Bronchial epithelial cell (primary cell): Measurements from ENCODE around the gene NR2F1-AS1. TPM values are rescaled to one million over a fixed set of nuclear protein-coding genes. Genes with fewer than 3 reads are reported as not detected.

Experiments
- DNase-seq: peaks from one replicate; pipeline ENCODE4 v3.0.0-alpha.2; 2010; ENCODE audit warnings: low read depth
- FAIRE-seq: peaks from 2 replicates; lab custom pipeline; 2011; peaks lifted over from hg19 to GRCh38; lab: Jason Lieb, UNC
- H3K27me3 ChIP-seq: 2 replicates; pipeline ENCODE4 v1.5.1; 2011; ENCODE audit warnings: low read length; ENCODE audit not compliant: control insufficient read depth, insufficient read depth
- H3K36me3 ChIP-seq: 2 replicates; pipeline ENCODE4 v1.5.1; 2011; ENCODE audit warnings: low read length; ENCODE audit not compliant: control insufficient read depth, insufficient read depth
- H3K4me3 ChIP-seq: 2 replicates; pipeline ENCODE4 v1.5.1; 2011; ENCODE audit warnings: mild to moderate bottlenecking, low read depth, low read length, control low read depth
- total RNA-seq: library from RNA; depleted of rRNA; stranded (reverse); fragments of >200 nt; gene quantifications from 2 replicates; pipeline ENCODE4 v1.2.1, GENCODE V29; 2014
- TF ChIP-seq, protein P1 (sequence below): IDR thresholded peaks from 2 replicates; pipeline ENCODE4 v1.5.1; 2011; ENCODE audit warnings: mild to moderate bottlenecking, moderate library complexity, low read length, control low read depth, inconsistent platforms; ENCODE audit not compliant: insufficient read depth, severe bottlenecking

Gene NR2F1-AS1
- total RNA-seq, 1 donor from 2014 or later: 1.1 TPM

DNA sequence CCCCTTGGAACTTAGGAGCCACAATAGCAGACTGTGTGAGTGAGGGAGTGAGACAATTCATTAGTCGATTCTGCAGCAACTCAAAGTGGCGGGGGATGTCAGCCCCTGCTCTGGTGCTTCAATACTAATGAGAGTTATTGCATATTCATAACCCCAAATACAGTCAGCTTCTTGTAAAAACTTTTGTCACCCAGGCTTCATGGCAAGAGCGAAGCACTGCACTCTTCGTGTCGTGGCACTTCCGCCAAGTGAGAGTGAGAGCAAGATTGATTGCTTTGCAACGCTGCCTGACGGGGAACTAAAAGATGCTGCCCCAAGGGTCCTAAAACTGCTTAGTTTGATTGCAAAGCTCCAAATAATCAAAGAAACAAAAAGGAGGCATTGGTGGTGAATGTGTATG is 150.9 kb downstream of the NR2F1-AS1 start:
- FAIRE-seq: no peak
- TF ChIP-seq, protein P1, sequence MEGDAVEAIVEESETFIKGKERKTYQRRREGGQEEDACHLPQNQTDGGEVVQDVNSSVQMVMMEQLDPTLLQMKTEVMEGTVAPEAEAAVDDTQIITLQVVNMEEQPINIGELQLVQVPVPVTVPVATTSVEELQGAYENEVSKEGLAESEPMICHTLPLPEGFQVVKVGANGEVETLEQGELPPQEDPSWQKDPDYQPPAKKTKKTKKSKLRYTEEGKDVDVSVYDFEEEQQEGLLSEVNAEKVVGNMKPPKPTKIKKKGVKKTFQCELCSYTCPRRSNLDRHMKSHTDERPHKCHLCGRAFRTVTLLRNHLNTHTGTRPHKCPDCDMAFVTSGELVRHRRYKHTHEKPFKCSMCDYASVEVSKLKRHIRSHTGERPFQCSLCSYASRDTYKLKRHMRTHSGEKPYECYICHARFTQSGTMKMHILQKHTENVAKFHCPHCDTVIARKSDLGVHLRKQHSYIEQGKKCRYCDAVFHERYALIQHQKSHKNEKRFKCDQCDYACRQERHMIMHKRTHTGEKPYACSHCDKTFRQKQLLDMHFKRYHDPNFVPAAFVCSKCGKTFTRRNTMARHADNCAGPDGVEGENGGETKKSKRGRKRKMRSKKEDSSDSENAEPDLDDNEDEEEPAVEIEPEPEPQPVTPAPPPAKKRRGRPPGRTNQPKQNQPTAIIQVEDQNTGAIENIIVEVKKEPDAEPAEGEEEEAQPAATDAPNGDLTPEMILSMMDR: no peak
- H3K36me3 ChIP-seq: no peaks in the 10 kb centered on the region
- no peak overlapping the region for H3K4me3 ChIP-seq
- no peaks in the 10 kb centered on the region for H3K27me3 ChIP-seq
- DNase-seq: no peak

DNA sequence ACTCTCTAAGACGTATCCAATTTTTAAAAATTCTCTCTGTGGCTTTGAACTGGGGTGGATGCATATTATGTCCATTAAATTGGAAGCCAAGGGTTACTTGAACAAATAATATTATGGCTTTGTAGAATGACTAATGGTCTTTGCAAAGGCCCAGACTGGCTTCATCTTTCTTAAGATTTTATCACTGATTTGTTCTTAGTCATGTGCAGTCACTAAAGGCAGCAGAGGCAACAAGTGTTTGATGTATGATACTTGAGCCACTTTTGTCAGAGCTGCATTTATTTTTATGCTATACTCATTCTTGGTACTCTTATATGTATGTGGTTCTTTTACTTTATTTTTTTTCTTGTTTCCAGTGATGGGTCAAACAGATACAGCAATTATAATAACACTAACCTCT is 152.2 kb downstream of the NR2F1-AS1 start:
- FAIRE-seq (no peak), DNase-seq (no peak)
- Histone ChIP-seq H3K4me3 (no peak overlapping the region), H3K27me3 (no peaks in the 10 kb centered on the region), H3K36me3 (no peaks in the 10 kb centered on the region)
- TF ChIP-seq, protein P1: no peak

DNA sequence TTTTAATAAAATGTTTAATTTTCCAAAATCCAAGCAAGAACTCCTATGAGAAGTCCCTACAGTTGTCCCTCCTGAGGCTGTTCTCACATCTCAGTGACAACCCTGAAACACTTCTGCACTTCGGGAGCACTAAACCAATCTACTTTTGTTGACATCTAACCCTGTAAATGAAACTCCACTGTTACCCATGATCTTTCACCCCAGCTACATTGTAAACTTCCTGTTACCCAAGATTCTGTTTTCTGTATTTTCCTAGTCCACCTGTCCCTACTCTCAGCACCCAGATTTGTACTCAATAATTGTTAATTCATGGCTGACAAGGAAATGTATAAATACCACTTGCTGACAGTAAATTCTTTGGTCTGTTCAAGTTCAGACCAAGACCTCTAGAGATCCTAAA is 153.7 kb downstream of the NR2F1-AS1 start:
- FAIRE-seq (no peak), DNase-seq (no peak)
- no peaks in the 10 kb centered on the region for H3K36me3 ChIP-seq
- H3K4me3 ChIP-seq: no peak overlapping the region
- no peaks in the 10 kb centered on the region for H3K27me3 ChIP-seq
- TF ChIP-seq, protein P1: no peak

DNA sequence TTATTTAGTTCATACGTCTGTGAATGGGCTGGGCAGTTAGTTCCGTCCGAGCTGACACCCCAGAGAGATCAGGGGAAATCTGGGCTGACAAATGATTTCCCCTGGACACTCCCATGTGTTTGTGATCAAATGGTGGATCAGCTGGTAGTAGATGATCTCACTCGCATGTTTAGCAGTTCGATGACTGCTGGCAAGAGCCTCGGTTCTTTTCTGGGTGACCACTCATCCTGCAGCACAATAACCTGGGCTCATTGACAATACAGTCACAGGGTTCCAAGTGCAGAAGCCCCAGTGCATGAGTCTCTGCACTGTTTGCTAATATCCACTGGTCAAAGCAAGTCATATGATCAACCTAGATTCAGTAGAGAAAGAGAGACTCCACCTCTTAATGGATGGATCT is 155.9 kb downstream of the NR2F1-AS1 start:
- no peak overlapping the region for H3K4me3 ChIP-seq
- no peaks in the 10 kb centered on the region for H3K27me3 ChIP-seq
- TF ChIP-seq, protein P1: no peak
- no peaks in the 10 kb centered on the region for H3K36me3 ChIP-seq
- DNase-seq: no peak
- FAIRE-seq: no peak

DNA sequence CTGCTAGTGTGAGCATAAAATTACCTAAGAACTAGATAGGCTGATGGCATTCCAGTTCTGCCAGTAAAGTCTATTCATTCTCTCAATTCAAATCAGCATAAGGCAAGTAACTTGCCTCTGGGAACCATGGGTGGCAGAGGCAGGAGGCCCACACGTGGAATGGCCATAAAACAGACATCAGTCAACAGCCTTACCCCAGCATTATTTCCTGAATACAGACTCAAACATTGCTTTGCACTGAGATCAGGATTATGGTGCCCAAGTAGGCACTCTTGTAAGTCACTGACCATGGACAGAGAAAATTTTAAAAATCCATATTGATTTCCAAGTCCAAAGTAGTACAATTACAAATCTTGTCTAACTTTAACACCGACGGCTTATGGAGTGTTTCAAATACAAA is 157.7 kb downstream of the NR2F1-AS1 start:
- Histone ChIP-seq H3K4me3 (no peak overlapping the region), H3K36me3 (no peaks in the 10 kb centered on the region), H3K27me3 (no peaks in the 10 kb centered on the region)
- DNase-seq: no peak
- no peak for FAIRE-seq
- TF ChIP-seq, protein P1: no peak

DNA sequence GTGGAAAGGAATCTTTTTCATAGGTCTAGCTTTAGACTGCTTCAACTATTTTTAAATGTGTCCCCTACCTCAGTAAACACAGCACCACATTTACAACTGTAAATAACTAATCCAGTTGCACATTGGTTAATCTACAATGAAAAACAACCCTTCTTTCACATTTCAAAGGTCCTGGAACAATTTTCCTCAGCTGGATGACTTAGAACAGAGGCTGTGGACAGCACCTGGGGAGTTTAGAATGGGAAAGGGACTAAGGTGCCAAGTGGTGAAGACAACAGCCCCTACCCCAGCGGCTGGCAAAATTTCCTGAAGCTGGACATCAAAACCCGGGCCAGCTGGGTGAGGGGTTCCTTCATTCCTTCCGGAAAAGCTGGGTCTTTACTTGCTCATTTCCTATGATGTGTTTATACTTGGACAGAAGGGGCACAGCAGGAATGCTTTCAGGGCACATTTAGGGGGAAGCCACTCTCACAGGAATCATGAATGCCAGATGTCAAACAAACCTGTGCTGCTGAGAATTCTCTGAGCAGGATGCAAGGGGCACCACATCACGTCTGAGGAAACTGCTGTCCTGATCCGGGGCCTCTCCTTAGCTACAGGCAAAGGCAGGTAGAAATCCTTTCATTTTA is 158.3 kb downstream of the NR2F1-AS1 start:
- TF ChIP-seq, protein P1: no peak
- Histone ChIP-seq H3K4me3 (no peak overlapping the region), H3K27me3 (no peaks in the 10 kb centered on the region), H3K36me3 (no peaks in the 10 kb centered on the region)
- DNase-seq (no peak), FAIRE-seq (no peak)
